HG02981 (cell line): ENCODE data around the gene SSU72.
"Not testable (repeated sequence)": the region's sequence is repeated elsewhere in the genome, so short reads cannot be mapped to it uniquely, and the experiment has no call there.

Source experiments
- ATAC-seq: cut with Tn5 transposase; IDR thresholded peaks from one replicate; pipeline ENCODE4 v1.9.1; 2021; ENCODE audit warnings: mild to moderate bottlenecking, moderate library complexity; ENCODE audit not compliant: unreplicated experiment

SSU72 gene

DNA sequence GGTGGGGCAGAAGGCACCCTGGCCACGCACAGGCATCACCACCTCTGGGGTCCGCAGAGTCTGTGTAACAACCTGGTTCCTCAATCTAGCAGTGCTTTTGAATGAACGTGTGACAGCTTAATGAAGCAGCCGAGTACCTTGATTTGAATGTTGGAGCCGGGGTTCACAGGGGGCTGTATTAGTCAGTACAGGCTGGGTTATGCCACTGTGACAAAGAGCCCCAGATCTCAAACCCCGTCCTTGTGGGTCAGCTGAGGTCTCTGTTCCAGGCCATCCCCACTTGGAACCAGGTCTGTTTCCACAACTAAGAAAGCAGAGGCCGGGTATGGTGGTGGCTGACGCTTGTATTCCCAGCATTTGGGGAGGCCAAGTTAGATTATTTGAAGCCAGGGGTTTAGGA lies 44.7 kb downstream of the SSU72 start:
- ATAC-seq: no peak

DNA sequence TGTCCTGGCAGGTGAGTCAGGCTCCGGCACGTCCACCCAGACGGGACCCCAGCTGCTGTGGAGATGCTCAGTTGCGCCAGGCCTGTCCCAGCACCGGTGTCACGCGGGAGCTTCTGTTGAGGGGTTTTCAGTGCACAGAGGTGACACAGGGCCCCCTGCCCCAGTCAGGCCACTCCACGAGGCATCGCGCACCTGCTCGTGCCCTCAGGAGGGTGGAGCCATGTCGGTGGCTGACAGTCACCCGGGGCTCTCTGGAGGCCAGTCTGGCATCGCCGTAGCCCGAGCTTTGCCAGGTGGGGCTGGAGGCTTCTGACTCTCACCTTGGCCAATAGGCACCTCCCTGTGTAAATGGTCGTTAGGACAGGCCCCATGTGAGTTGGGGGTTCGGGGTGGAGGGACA lies 45.3 kb downstream of the SSU72 start:
- no peak for ATAC-seq

DNA sequence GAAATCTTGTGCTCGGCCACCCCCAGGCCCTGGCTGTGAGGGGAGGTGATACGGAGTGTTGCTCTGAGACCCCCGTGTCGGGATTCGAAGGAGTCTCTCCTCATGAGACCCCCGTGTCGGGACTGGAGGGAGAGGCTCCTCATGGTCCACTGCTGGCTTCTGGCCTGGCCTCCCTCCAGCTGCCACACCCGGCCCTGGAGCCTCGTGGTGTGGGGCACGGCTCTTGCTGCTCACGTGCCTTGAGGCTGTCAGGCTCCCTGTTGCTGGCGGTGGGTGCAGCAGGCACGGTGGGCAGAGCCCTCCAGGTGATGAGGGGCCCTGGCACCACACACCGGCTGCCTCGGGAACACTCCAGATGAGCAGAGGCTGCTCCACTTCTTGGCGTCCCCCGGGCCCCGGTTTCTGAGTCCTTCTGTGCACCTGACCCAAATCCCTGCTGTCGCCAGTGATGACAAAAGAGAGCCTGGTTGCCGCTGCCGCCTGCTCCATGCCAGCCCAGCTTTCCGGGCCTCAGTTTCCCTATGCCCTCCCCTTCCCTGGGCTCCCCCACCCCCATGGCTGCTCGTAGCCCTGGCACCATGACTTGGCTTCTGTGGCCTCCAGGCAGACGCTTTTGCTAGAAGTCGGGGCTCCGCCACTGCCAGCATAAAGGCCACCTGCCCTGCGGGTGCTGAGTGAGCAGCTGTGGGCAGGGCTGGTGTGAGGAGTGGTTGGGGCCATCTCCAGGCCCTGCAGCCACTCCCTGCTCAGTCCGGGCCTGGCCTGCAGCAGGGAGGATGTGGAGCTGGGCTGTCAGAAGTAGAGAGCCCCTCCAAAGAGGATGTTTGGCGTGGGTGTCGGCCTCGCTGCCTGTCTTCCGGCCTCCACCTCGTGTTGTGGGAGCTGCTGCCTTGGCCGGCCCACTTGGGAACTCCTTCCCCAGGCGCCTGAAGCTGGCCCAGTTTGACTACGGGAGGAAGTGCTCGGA lies 46.1 kb downstream of the SSU72 start:
- ATAC-seq: no peak

- ATAC-seq: no peak
Observed at GRCh38 chr1:1527092-1527816, 47.4 kb downstream of the SSU72 start.

DNA sequence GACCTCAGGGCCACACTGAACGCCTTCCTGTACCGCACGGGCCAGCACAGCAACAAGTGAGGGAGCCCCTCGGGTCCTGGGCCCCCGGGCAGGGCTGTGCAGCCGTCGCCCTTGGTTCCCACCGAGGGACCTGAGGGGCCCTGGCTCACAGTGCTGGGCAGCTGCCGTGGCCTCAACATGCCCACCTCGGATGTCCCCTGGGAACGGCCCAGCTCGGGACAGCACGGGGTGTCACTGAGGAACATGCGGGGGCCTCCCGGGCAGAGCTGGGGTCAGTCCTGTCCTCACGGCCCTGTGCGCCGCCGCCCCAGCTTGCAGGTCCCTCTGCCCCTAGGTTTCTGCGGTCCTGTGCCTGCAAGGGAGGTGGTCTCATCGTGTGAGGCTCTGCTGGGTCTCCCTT lies 48.2 kb downstream of the SSU72 start:
- not testable (repeated sequence) for ATAC-seq

GRCh38 chr1:1524750-1525383 lies 49.8 kb downstream of the SSU72 start:
- ATAC-seq: not testable (repeated sequence)

DNA sequence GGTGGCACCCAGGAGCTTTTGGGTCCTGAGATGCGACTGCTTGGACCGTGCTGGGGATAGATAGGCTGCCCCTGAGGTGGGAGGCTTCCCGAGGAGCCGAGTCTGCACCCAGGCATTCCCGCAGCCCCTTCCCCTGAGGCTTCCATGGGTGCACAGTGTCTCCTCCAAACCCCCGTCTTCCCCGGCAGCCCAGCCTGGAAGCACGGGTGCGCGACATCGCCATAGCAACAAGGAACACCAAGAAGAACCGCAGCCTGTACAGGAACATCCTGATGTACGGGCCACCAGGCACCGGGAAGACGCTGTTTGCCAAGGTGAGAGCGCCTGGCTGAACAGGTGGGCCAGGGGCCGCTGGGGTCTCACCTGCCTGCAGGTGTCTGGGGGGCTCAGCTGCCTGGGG lies 51.0 kb downstream of the SSU72 start:
- ATAC-seq: not testable (repeated sequence)

DNA sequence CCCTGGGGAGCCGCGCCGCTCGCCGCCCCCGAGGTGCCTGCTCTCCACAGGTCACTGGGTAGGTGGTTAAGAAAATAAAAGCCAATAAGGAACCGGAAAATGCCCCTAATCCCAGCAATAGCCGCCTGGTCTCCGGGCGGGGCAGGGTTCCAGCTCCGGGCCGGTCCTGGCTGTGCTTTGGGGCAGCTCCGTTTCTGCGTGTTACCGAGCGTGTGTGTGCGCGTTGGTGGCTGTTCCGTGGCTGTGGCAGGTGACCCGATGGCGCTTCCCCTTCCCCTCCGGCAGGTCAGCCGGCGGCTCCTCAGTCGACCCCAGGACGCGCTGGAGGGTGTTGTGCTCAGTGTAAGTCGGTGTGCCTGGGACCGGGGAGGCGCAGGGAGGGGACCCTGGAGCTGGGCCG lies 51.4 kb downstream of the SSU72 start:
- not testable (repeated sequence) for ATAC-seq

- not testable (repeated sequence) for ATAC-seq
Observed at GRCh38 chr1:1522536-1522935, 52.1 kb downstream of the SSU72 start.

- ATAC-seq: no peak
Observed at GRCh38 chr1:1521331-1521730, 53.3 kb downstream of the SSU72 start.

GRCh38 chr1:1519805-1520505 lies 54.7 kb downstream of the SSU72 start:
- not testable (repeated sequence) for ATAC-seq

DNA sequence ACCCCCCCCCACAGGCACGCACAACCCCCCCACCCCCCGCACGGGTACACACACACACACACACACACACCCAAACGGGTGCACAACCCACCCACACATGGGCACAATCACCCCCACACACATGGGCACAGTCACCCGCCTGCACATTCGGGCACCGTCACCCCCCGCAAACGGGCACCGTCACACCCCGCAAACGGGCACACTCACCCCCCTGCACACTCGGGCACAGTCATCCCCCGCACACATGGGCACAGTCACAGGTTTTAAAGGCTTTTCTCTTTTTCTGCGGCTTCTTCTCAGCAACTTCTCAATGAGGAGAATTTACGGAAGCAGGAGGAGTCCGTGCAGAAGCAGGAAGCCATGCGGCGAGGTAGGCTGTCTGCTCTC lies 56.0 kb downstream of the SSU72 start:
- not testable (repeated sequence) for ATAC-seq

- ATAC-seq: no peak
Observed at GRCh38 chr1:1517973-1518620, 56.6 kb downstream of the SSU72 start.

DNA sequence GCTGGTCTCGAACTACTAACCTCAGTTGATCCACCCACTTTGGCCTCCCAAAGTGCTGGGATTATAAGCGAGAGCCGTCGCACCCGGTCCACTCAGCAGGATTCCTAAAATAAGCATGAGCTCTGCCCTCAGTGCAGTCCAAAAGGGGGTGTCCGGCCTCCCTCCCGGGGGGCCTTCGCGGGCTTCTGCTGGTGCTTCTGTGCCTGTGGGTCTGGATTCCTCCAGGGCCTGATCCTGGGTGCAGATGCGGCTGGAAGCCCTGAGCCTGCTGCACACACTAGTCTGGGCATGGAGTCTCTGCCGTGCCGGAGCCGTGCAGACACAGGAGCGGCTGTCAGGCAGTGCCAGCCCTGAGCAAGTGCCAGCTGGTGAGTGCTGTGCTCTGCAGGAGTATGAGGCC lies 57.7 kb downstream of the SSU72 start:
- not testable (repeated sequence) for ATAC-seq

DNA sequence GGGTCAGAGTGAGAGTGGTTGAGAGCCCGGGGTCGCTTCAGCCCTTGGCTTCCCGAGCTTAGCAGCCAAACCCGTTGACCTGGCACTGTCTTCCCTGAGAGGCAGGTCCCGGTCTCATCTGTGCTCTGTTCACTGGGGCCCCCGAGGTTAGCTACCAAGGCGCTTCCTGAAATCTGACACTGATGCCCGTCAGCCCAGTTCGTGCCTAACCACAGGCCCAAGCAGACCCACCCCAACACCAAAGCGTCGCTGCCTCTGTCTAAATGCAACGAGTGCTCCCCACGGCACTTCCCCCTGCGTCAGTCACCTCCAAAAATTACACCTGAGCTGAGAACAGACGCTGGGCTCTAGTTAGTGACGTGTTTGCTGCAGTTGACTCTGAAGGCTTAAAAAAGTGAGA lies 60.3 kb downstream of the SSU72 start:
- ATAC-seq: not testable (repeated sequence)

GRCh38 chr1:1513675-1514074 lies 61.0 kb downstream of the SSU72 start:
- not testable (repeated sequence) for ATAC-seq

DNA sequence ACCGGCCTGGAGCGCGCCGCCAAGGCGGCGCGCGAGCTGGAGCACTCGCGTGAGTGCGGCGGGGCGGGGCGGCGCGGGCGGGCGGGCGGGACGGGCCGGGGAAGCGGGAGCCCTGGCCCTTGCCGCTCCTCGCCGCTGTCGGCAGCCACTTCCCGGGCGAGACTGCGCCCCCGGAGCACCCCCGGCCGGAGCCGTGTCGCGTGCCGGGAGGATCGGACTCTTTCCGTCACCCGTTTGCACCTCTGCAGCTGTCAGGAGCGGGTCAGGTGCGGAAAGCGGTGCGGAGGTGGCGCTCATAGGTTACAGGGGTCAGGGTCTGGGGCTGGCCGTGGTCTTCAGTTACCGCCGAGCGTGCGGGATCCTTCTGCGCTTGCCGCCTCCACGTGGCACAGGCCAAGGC lies 62.2 kb downstream of the SSU72 start:
- peak; percentile 5 for ATAC-seq

DNA sequence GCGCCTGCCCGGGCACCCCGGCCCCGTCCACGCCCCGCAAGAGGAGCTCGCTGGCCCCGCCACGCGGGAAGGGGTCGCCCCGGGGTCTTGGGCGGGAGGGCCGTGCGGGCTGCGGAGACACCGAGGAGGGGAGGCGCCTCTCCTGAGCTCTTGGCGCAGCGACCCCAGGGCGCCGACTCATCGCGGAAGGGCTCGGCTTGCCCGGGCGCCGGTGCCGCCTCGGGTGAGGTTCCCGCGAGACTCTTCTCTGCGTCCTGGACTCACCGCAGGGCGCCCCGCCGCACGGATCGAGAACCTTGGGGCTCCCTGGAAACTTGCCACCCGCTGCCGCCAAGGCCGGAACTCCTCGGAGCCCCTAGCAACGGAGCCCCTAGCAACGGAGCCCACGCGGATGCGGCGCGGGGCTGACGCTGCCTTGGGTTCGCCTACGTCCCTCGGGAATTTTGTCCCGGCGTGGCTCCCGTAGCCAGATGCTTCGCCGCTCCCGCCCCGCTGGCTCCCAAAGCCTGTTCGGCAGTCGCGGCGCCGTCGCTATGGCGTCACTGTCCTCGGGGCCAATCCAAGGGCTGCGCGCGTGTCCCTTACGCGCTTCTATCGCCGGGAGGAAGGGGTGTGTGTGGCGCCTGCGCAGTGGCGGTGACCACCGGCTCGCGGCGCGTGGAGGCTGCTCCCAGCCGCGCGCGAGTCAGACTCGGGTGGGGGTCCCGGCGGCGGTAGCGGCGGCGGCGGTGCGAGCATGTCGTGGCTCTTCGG lies 63.0 kb downstream of the SSU72 start, which contains the start of gene ATAD3A:
ATAD3A (plus strand) TSS at position 630 of the 753 bp plus-strand sequence; CDS start at position 737, 107 bp downstream.
- peak; percentile 85 for ATAC-seq

GRCh38 chr1:1510912-1511532 lies 63.6 kb downstream of the SSU72 start:
- ATAC-seq: no peak
